Neutrophil (primary cell): Measurements from ENCODE around the gene SPTSSB.

ENCODE experiments used
- H3K27ac ChIP-seq: fragments of 200-600 bp; sonication (generic); 2 replicates; pipeline ENCODE4 v1.5.1; 2016; ENCODE audit warnings: mild to moderate bottlenecking, moderate library complexity
- H3K27me3 ChIP-seq: fragments of 200-600 bp; sonication (generic); 2 replicates; pipeline ENCODE4 v1.6.0; 2016; ENCODE audit warnings: mild to moderate bottlenecking
- H3K36me3 ChIP-seq: fragments of 200-600 bp; sonication (generic); 2 replicates; pipeline ENCODE4 v1.5.1; 2017
- H3K4me1 ChIP-seq, 2 experiments: fragments of 200-600 bp in 1 of 2; sonication (generic) in 1 of 2; 1 replicate in 1 of 2; 2 replicates in 1 of 2; pipeline versions ENCODE4 v1.5.1 to v1.6.1; 2013 to 2016; ENCODE audit warnings: low read depth in 1 of 2, low read length in 1 of 2, mild to moderate bottlenecking in 1 of 2, moderate library complexity in 1 of 2; ENCODE audit not compliant: control insufficient read depth in 1 of 2, insufficient read depth in 1 of 2
- H3K4me3 ChIP-seq, 2 experiments: fragments of 200-600 bp in 1 of 2; sonication (generic) in 1 of 2; 1 replicate in 1 of 2; 2 replicates in 1 of 2; pipeline ENCODE4 v1.5.1; 2013 to 2016; ENCODE audit warnings: low read depth in 1 of 2, low read length in 1 of 2, mild to moderate bottlenecking in 1 of 2, moderate library complexity in 1 of 2
- H3K9me3 ChIP-seq: fragments of 200-600 bp; sonication (generic); 2 replicates; pipeline ENCODE4 v1.5.1; 2016
- CTCF ChIP-seq: fragments of 200-600 bp; sonication (generic); IDR thresholded peaks from 2 replicates; pipeline ENCODE4 v1.5.1; 2016; ENCODE audit warnings: antibody characterized with exemption

SPTSSB gene

DNA sequence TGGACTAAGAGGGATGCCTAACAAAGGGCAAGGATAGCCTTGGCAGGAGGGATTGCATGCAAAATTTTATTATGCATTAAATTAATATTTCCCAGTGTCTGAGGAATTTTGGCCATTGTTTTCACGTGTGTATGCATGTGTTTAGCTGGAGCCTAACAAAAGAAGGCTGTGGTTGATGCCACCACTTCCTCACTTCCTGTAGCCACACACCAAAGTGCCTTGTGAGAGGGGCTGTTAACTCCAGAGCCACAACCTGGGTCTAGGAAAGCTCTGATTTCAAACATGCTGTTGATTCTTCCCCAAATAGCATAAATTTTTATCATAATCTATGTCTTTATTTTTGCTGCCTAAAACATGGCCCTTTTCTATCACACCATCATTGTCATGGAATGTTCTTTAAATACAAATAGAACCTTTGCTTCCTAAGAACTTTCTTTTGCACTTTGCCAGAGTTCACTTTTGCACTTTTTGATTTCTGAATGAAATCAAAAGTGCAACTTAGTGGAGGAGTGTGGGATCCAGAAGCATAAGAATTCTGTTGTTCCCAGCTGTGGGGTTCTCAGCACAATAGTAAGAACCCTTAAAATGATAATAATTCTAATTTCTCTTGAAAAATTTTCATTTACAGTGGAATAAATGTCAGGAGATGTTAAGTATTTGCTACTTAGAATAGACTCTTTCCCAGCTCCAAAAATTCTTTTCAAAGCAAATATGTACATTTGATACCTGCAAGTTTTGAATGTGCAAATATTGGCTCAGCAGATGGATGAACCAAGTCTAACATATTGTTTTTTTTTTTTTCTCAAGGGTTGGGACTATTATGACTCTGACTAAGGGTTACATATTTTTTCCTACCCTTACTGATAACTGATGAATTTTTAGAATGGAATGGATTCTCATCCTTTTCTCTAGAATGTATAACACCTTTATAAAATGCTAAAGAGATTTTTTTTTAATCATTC, 35.6 kb upstream of the SPTSSB start:
- Histone ChIP-seq H3K4me1 (no peaks in the 10 kb centered on the region), H3K9me3 (no peaks in the 10 kb centered on the region), H3K4me3 (no peak overlapping the region), H3K27ac (no peak overlapping the region), H3K36me3 (no peaks in the 10 kb centered on the region), H3K27me3 (no peaks in the 10 kb centered on the region)
- TF ChIP-seq CTCF: no peak

DNA sequence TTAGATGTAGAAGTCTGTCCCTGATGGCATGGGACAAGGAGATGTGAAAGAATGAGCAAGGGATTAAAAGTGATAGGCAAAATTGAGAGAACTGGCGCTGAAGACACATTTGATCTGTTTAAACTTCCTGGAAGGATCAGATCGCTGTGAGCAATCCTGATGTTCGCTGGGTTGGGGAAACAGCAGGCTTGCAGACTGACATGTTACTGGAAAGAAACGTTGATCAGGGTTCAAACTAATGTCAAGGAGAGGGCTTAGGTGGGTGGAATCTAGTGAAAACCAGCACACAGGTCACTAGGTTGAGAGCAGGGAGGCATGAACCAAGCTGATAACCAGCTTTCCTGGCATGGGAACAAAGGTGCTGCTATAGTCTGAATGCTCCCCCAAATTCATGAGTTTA, 34.5 kb upstream of the SPTSSB start:
- H3K36me3 ChIP-seq: no peaks in the 10 kb centered on the region
- no peaks in the 10 kb centered on the region for H3K9me3 ChIP-seq
- H3K27me3 ChIP-seq: no peaks in the 10 kb centered on the region
- H3K4me3 ChIP-seq: no peak overlapping the region
- TF ChIP-seq CTCF: no peak
- no peaks in the 10 kb centered on the region for H3K4me1 ChIP-seq
- H3K27ac ChIP-seq: no peak overlapping the region

DNA sequence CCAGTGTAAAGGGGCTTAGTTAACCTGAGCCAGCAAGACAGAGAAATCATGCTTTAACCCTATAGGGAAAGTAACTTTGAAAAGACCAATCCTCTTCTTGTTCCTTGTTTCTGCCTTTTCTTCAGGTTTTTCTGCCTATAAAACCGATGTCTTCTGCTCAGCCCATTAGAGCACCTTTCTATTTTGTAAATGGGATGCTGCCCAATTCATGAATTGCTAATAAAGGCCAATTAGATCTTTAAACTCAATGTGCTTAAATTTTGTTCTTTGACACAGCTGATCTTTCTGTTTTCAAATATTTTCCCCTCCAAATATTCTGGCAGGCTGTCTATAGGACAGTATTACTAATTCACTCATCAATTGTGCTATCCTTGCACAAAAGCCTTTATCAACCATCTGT, 33.8 kb upstream of the SPTSSB start:
- H3K9me3 ChIP-seq: no peaks in the 10 kb centered on the region
- H3K4me3 ChIP-seq: no peak overlapping the region
- no peak for TF ChIP-seq CTCF
- no peak overlapping the region for H3K27ac ChIP-seq
- no peaks in the 10 kb centered on the region for H3K27me3 ChIP-seq
- H3K4me1 ChIP-seq: no peaks in the 10 kb centered on the region
- no peaks in the 10 kb centered on the region for H3K36me3 ChIP-seq

DNA sequence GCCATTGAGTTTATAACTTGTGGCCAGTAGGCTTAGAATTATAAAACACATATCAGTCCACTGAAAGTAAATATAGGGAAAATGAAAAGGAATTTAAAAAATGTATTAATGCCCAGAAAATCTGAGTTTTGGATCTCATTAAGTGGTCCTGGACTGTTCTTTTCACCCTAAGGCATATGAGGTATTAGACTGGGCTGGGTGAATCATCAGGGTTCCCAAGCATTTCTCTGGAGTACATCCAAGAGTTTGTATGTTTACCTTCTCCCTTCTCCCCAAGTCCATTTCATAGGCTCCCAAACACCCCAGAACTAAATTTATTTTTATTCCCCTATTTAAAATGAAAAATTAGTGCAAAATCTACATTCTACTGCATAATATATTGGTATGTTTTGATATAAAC, 31.9 kb upstream of the SPTSSB start:
- Histone ChIP-seq H3K27me3 (no peaks in the 10 kb centered on the region), H3K27ac (no peak overlapping the region), H3K4me3 (no peak overlapping the region), H3K9me3 (no peaks in the 10 kb centered on the region), H3K4me1 (no peaks in the 10 kb centered on the region), H3K36me3 (no peaks in the 10 kb centered on the region)
- no peak for TF ChIP-seq CTCF

- Histone ChIP-seq H3K27me3 (no peaks in the 10 kb centered on the region), H3K4me3 (no peak overlapping the region)
Measured at GRCh38 chr3:161401389-161401788, 30.1 kb upstream of the SPTSSB start.

More at GRCh38 chr3:161401389-161401788, 30.1 kb upstream of the SPTSSB start:
- no peak for TF ChIP-seq CTCF
- Histone ChIP-seq H3K4me1 (no peaks in the 10 kb centered on the region), H3K9me3 (no peaks in the 10 kb centered on the region), H3K27ac (no peak overlapping the region), H3K36me3 (no peaks in the 10 kb centered on the region)
